Esophagus muscularis mucosa (tissue), 3 donors: ENCODE data around the gene ATXN7L3.

Experiments used
- CTCF ChIP-seq, 3 experiments: fragments of 200-600 bp in 2 of 3; fragments of 450-650 bp in 1 of 3; sonication (generic) in 2 of 3; IDR thresholded peaks; one replicate each; pipeline ENCODE4 v1.5.1; 2017 to 2019; ENCODE audit warnings: antibody characterized with exemption in 3 of 3, mild to moderate bottlenecking in 2 of 3, moderate library complexity in 1 of 3
- EP300 ChIP-seq: sonication (generic); formaldehyde crosslinking; IDR thresholded peaks from one replicate; pipeline ENCODE4 v1.6.1; 2017; ENCODE audit warnings: antibody characterized with exemption

GRCh38 chr17:44212507-44213402 lies 13.1 kb upstream of the ATXN7L3 start:
- TF ChIP-seq CTCF (IDR thresholded peaks at IDR 0.05): no peak
- no peak for TF ChIP-seq EP300
